Bronchial epithelial cell (primary cell): ENCODE measurements around the gene ANGPTL8. TPM values are rescaled to one million over a fixed set of nuclear protein-coding genes. Genes with fewer than 3 reads are reported as not detected.

ENCODE experiments used
- DNase-seq: peaks from one replicate; pipeline ENCODE4 v3.0.0-alpha.2; 2010; ENCODE audit warnings: low read depth
- FAIRE-seq: peaks from 2 replicates; lab custom pipeline; 2011; peaks lifted over from hg19 to GRCh38; lab: Jason Lieb, UNC
- H3K27me3 ChIP-seq: 2 replicates; pipeline ENCODE4 v1.5.1; 2011; ENCODE audit warnings: low read length; ENCODE audit not compliant: control insufficient read depth, insufficient read depth
- H3K36me3 ChIP-seq: 2 replicates; pipeline ENCODE4 v1.5.1; 2011; ENCODE audit warnings: low read length; ENCODE audit not compliant: control insufficient read depth, insufficient read depth
- H3K4me3 ChIP-seq: 2 replicates; pipeline ENCODE4 v1.5.1; 2011; ENCODE audit warnings: mild to moderate bottlenecking, low read depth, low read length, control low read depth
- total RNA-seq: library from RNA; depleted of rRNA; stranded (reverse); fragments of >200 nt; gene quantifications from 2 replicates; pipeline ENCODE4 v1.2.1, GENCODE V29; 2014
- TF ChIP-seq, protein P1 (sequence below): IDR thresholded peaks from 2 replicates; pipeline ENCODE4 v1.5.1; 2011; ENCODE audit warnings: mild to moderate bottlenecking, moderate library complexity, low read length, control low read depth, inconsistent platforms; ENCODE audit not compliant: insufficient read depth, severe bottlenecking

ANGPTL8 gene
- total RNA-seq, 1 donor from 2014 or later: not detected

DNA sequence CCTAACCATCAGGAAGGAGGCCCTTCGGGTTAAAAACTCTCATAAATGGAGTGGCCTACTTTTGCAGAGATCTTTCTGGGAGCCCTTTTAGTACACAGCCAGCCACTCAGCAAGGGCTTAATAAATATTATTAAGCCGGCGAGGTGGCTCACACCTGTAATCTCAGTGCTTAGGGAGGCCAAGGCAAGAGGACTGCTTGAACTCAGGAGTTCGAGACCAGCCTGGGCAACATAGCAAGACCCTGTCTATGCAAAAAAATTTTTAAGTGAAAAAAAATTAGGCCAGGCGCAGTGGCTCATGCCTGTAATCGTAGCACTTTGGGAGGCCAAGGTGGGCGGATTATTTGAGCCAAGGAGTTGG, 41.3 kb upstream of the ANGPTL8 start:
- Histone ChIP-seq H3K36me3 (peaks cover 17% of the 10 kb centered on the region), H3K4me3 (peak overlapping the region; percentile 80), H3K27me3 (no peaks in the 10 kb centered on the region)
- no peak for DNase-seq
- FAIRE-seq: no peak
- TF ChIP-seq, protein P1, sequence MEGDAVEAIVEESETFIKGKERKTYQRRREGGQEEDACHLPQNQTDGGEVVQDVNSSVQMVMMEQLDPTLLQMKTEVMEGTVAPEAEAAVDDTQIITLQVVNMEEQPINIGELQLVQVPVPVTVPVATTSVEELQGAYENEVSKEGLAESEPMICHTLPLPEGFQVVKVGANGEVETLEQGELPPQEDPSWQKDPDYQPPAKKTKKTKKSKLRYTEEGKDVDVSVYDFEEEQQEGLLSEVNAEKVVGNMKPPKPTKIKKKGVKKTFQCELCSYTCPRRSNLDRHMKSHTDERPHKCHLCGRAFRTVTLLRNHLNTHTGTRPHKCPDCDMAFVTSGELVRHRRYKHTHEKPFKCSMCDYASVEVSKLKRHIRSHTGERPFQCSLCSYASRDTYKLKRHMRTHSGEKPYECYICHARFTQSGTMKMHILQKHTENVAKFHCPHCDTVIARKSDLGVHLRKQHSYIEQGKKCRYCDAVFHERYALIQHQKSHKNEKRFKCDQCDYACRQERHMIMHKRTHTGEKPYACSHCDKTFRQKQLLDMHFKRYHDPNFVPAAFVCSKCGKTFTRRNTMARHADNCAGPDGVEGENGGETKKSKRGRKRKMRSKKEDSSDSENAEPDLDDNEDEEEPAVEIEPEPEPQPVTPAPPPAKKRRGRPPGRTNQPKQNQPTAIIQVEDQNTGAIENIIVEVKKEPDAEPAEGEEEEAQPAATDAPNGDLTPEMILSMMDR: no peak

DNA sequence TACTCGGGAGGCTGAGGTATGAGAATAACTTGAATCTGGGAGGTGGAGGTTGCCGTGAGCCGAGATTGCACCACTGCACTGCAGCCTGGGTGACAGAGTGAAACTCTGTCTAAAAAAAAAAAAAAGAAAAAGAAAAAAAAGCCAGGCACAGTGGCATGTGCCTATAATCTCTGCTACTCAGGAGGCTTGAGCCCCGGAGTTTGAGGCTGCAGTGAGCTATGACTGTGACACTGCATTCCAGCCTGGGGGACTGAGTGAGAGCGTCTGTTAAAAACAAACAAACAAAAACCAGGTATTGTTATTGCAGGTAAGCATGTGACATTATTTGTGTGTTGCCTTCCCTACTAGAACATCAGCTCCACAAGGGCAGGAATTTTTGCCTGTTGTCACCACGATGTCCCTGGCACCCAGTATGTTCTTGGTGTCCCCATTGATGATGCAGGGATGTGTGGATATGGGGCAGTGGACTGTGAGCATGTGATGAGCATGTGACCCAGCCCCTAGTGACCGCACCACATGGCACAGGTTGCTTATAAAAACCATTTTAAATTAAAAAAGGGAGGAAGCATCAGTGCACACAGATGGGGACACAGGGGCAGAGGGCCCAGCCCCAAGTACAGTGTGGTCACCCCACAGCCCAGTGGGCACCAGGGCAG, 40.5 kb upstream of the ANGPTL8 start:
- TF ChIP-seq, protein P1: no peak

DNA sequence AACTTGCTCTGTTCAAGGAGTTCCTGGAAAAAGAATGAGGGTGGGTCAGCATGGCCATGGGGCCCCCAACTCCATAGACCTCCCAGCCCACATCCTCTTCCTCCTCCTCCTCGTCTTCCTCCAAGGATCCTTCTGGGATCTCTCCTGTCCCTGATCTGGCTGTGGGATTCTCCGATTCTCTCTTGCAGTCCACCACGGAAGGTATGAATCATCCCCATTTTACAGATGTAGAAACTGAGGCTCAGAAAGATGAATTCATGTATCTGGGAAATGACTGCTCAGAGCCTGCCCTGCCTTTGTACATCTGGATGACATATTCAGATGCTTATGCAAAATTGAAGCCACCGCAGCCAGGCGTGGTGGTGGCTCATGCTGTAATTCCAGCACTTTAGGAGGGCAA, 39.9 kb upstream of the ANGPTL8 start:
- peaks cover 13% of the 10 kb centered on the region for H3K36me3 ChIP-seq
- no peaks in the 10 kb centered on the region for H3K27me3 ChIP-seq
- DNase-seq (no peak), FAIRE-seq (no peak)
- H3K4me3 ChIP-seq: no peak overlapping the region
- TF ChIP-seq, protein P1: no peak

More for the DNA sequence above, 40.5 kb upstream of the ANGPTL8 start:
- H3K36me3 ChIP-seq: peaks cover 14% of the 10 kb centered on the region
- H3K4me3 ChIP-seq: no peak overlapping the region
- no peak for DNase-seq
- no peak for FAIRE-seq
- H3K27me3 ChIP-seq: no peaks in the 10 kb centered on the region

DNA sequence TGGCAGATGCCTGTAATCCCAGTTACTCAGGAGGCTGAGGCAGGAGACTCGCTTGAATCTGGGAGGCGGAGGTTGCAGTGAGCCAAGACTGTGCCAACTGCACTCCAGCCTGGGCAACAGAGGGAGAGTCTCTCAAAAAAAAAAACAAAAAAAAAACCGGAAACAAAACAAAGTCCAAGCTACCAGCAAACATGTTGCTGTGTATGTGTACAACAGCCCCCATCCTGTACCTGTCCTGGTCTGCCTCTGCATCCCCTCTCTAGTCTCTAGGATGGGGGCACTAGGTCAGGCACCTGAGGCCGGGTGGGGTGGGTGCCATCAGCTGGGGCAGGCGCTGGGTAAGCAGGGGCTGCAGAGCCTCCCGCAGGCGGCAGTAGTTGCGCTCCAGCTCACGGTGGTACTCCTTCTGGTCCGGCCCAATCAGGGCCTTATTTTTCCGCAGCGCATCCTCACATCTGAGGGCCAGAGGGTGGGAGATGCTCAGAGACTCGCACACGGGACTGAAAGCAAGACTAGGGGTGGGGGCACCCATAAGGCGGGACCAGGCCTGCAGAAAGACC, 39.3 kb upstream of the ANGPTL8 start:
- no peak for DNase-seq
- Histone ChIP-seq H3K4me3 (no peak overlapping the region), H3K27me3 (no peaks in the 10 kb centered on the region), H3K36me3 (peaks cover 13% of the 10 kb centered on the region)
- no peak for FAIRE-seq
- TF ChIP-seq, protein P1: no peak

DNA sequence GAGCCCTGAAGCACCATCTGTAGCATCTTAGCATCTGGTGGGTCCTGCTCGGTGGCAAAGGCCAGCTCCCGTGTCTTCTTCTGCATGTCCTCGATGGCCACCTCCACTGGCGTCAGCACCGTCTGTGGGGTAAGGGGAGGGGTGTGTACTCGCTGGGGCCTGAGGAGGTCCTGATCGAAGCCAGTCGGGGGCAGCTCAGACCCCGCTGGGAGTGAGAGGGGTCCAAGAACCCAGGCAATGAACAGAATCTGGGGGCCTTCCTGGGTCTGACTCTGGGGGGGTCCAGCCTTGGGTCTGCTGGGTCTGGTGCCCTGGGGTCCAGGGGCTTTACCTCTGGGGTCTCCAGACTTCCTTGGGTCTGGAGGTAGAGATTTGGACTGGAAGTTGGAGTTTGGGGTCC, 38.5 kb upstream of the ANGPTL8 start:
- Histone ChIP-seq H3K36me3 (peaks cover 13% of the 10 kb centered on the region), H3K27me3 (no peaks in the 10 kb centered on the region), H3K4me3 (no peak overlapping the region)
- DNase-seq (no peak), FAIRE-seq (no peak)
- TF ChIP-seq, protein P1: no peak
